Measurements from ENCODE around the gene ATG16L2. TPM values are rescaled to one million over a fixed set of nuclear protein-coding genes. Genes with fewer than 3 reads are reported as not detected.

ATG16L2 gene
- total RNA-seq, 1 experiment from 2014 or later = 22.2 TPM

- TF ChIP-seq, protein P1, sequence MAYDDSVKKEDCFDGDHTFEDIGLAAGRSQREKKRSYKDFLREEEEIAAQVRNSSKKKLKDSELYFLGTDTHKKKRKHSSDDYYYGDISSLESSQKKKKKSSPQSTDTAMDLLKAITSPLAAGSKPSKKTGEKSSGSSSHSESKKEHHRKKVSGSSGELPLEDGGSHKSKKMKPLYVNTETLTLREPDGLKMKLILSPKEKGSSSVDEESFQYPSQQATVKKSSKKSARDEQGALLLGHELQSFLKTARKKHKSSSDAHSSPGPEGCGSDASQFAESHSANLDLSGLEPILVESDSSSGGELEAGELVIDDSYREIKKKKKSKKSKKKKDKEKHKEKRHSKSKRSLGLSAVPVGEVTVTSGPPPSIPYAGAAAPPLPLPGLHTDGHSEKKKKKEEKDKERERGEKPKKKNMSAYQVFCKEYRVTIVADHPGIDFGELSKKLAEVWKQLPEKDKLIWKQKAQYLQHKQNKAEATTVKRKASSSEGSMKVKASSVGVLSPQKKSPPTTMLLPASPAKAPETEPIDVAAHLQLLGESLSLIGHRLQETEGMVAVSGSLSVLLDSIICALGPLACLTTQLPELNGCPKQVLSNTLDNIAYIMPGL (CRISPR knock-in tag; IDR thresholded peaks at IDR 0.05) = no peak
- TF ChIP-seq ZNF317 (CRISPR knock-in tag; IDR thresholded peaks at IDR 0.05; ENCODE audit: borderline replicate concordance, low read depth) (no peak), GABPB1 (CRISPR knock-in tag; IDR thresholded peaks at IDR 0.05) (no peak), FOXP4 (CRISPR knock-in tag; IDR thresholded peaks at IDR 0.05) (no peak)
Observed at GRCh38 chr11:72824020-72824419, 9.8 kb downstream of the ATG16L2 start (continued).

DNA sequence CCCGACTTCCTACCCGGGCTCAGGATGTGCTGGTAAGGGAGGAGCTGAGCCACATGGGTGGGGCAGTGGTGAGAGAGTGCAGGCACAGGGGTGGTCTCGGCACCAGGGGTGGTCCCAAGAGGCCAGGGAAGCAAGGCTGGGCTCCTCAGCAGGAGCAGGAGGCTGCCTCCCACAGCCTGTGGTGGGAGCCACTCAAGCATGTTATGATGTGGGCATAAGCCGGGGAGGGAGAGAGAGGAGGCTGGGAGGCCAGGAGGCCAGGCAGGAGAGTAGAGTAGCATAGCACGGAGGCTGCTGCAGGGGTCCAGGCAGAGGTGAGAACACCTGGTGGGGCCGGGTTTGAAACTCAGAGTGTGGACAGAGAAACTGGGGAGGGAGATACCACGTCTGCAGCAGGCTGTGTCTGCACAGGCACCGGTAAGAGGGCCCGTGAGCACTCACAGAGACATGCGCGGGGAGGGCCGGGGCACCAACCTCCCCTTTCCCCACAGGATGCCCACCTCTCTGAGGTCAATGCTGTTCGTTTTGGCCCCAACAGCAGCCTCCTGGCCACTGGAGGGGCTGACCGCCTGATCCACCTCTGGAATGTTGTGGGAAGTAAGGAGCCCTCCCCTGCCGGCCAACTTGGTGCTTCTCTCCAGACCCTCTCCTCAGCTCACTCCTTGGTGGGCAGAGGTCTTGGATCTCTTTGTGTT, 10.7 kb downstream of the ATG16L2 start:
- TF ChIP-seq NR3C1 (CRISPR knock-in tag; conservative IDR thresholded peaks at IDR 0.05; ENCODE audit: low read depth) (no peak), ZNF138 (CRISPR knock-in tag; conservative IDR thresholded peaks at IDR 0.05) (no peak), SOX15 (CRISPR knock-in tag; IDR thresholded peaks at IDR 0.05) (no peak), ELF4 (CRISPR knock-in tag; IDR thresholded peaks at IDR 0.05; ENCODE audit: low read depth) (no peak), SP1 (CRISPR knock-in tag; conservative IDR thresholded peaks at IDR 0.05) (no peak), FOXK1 (CRISPR knock-in tag; IDR thresholded peaks at IDR 0.05) (no peak), NFYB (CRISPR knock-in tag; conservative IDR thresholded peaks at IDR 0.05; ENCODE audit: low read depth) (no peak), NFE2L1 (CRISPR knock-in tag; IDR thresholded peaks at IDR 0.05) (no peak), TEAD4 (CRISPR knock-in tag; IDR thresholded peaks at IDR 0.05) (no peak)
- TF ChIP-seq, protein P2, sequence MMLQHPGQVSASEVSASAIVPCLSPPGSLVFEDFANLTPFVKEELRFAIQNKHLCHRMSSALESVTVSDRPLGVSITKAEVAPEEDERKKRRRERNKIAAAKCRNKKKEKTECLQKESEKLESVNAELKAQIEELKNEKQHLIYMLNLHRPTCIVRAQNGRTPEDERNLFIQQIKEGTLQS (CRISPR knock-in tag; conservative IDR thresholded peaks at IDR 0.05) = no peak
- TF ChIP-seq, protein P1 (CRISPR knock-in tag; IDR thresholded peaks at IDR 0.05) = no peak
- TF ChIP-seq, protein P3, sequence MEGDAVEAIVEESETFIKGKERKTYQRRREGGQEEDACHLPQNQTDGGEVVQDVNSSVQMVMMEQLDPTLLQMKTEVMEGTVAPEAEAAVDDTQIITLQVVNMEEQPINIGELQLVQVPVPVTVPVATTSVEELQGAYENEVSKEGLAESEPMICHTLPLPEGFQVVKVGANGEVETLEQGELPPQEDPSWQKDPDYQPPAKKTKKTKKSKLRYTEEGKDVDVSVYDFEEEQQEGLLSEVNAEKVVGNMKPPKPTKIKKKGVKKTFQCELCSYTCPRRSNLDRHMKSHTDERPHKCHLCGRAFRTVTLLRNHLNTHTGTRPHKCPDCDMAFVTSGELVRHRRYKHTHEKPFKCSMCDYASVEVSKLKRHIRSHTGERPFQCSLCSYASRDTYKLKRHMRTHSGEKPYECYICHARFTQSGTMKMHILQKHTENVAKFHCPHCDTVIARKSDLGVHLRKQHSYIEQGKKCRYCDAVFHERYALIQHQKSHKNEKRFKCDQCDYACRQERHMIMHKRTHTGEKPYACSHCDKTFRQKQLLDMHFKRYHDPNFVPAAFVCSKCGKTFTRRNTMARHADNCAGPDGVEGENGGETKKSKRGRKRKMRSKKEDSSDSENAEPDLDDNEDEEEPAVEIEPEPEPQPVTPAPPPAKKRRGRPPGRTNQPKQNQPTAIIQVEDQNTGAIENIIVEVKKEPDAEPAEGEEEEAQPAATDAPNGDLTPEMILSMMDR (IDR thresholded peaks at IDR 0.05) = no peak
- no peak overlapping the region; the same call in 1 of the 2 replicates for H3K27ac Mint-ChIP-seq
- no peaks in the 10 kb centered on the region for H3K9me3 Mint-ChIP-seq
- POLR2A ChIA-PET = no interaction called here
- ATAC-seq = no peak
- CTCF ChIA-PET = interaction anchor here (1.9 kb wide), 1 partner anchor 12 kb away, joined by 4 read pairs; no protein-coding TSS in a partner anchor
- peaks cover 36% of the 10 kb centered on the region for H3K27me3 Mint-ChIP-seq (ENCODE audit: low read depth)
- H3K4me3 Mint-ChIP-seq = no peak overlapping the region
- H3K4me1 Mint-ChIP-seq = peaks cover 12% of the 10 kb centered on the region
- DNase-seq (ENCODE audit: low spot score) = no peak
- H3K36me3 Mint-ChIP-seq = no peaks in the 10 kb centered on the region

GRCh38 chr11:72825661-72826060, 11.4 kb downstream of the ATG16L2 start:
- Mint-ChIP-seq H3K36me3 (no peaks in the 10 kb centered on the region), H3K4me1 (peaks cover 8% of the 10 kb centered on the region), H3K27ac (no peak overlapping the region), H3K4me3 (no peak overlapping the region), H3K9me3 (no peaks in the 10 kb centered on the region), H3K27me3 (ENCODE audit: low read depth) (peaks cover 29% of the 10 kb centered on the region)
- no peak for ATAC-seq
- CTCF ChIA-PET = interaction anchor here (1.0 to 1.9 kb wide), 3 partner anchors 13 to 411 kb away, joined by 3 to 4 read pairs (median 3); no protein-coding TSS in a partner anchor
- DNase-seq (ENCODE audit: low spot score) = no peak
- POLR2A ChIA-PET = no interaction called here
- no peak for TF ChIP-seq PRDM15 (CRISPR knock-in tag; IDR thresholded peaks at IDR 0.05)
- no peak for TF ChIP-seq NR1H2 (CRISPR knock-in tag; IDR thresholded peaks at IDR 0.05)
- no peak for TF ChIP-seq STAT6 (CRISPR knock-in tag; conservative IDR thresholded peaks at IDR 0.05; ENCODE audit: low read depth)
